Measurements from ENCODE around the gene RFESD.

The RFESD gene

DNA sequence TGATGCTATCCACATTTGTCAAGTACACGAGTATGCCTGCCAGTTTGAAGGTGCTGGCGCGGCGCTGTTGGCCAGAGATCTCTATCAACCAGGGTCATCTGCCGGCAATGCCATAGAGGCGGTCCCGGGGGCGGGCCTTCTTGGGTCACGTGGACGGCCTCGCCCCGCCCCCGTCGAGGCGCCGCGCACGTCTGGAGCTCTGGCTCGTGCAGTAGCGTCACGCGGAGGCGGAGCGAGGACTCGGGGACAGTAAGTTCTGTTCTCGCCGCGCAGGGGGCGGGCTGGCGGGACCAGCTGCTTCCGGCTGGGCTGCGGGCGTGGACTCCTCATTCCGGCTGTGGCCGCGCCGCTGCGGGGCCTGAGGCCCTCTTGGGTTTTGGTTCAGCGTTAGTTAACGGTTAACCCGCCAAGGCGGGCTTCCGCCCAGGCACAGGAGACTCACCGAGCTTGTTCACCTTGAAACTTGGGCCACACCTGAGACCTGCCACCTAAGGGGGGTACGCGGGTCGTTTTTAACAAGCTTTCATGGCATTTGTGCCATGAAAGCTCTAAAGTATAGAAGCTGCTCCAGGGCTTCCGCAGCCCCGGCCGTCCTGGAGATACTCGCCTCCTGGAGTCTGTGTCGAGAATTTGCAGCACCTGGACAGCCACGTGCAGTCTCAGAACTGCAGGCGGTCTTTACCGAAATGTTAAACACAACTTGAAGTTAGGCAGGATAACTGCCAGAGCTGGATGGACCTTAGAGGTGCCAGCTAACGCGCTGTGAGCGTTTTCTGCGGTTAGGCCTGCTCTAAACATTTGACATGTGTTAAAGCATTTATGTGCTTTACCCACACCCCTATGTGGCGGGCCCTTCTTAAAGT lies at the start of gene RFESD:
Gene RFESD, plus strand, starts transcription at position 209 of the 863 bp plus-strand sequence. CDS start 5,495 bp downstream, outside the sequence.
- peak; percentile 100 for DNase-seq

DNA sequence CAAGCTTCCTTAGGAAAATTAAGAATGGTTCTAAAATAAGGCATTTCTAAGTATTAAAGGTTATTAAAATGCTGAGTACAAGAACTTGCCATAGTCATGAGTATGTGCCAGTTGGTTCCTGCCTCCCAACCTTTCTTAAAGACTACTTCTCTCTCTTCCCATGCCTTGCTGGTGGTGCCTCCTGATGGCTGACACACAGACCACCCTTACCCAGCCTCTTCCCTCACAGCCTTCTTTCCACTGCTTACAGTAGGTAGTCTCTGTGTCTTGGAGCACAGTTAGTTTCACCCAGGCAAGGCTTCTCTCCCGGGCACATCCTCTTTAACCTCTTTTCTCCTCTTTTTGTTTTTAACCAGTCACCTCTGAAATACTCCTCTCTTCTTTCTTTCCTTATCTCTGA lies 47.3 kb upstream of the RFESD start:
- DNase-seq = no peak

DNA sequence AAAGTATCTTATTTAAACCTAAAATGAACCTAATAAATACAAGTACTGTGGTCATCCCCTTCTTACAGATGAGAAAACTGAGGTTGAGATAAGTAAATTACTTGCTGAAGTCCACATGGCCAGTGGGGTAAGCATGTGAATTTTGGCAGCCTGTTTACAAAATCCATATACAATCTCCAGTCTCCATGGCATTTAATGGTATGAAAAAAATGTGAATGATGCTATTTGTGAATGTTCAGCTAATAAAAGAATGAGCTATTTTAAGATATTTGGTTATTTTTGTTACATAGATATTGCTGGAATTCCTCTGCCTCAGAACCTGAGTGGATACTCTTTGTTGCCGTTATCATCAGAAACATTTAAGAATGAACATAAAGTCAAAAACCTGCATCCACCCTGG lies 46.0 kb upstream of the RFESD start:
- no peak for DNase-seq

DNA sequence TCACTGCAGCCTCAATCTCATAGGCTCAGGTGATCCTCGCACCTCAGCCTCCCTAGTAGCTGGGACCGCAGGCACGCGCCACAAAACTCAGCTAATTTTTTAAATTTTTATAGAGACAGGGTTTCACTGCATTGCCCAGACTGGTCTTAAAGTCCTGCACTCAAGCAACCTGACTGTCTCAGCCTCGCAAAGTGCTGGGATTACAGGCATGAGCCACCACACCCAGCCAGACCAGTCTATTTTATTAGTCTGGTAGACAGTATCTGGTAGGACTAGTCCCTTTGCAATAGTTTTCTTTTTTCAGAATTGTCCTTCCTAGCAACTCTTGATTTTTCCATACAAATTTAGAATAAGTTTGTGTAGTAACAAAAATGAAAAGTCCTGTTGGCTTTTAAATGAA lies 40.8 kb upstream of the RFESD start:
- no peak for DNase-seq

DNA sequence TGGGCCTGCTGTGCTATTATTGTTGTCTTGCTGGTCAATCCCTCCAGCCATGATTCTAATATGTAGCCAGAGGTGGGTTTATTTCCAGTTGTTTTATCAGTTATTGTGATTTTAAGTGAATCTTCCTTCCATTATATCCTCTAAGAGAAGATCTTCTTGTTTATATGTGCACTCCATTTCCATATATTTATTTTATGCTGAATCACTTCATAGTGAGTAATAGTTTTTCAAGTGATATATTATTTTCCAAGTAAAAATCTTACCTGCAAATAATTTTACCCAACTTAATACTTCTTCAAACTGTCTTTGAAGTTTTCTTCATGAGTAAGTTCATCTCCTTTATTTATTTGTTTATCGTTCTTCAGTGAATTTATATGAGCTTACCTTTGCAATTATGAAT lies 40.2 kb upstream of the RFESD start:
- no peak for DNase-seq

DNA sequence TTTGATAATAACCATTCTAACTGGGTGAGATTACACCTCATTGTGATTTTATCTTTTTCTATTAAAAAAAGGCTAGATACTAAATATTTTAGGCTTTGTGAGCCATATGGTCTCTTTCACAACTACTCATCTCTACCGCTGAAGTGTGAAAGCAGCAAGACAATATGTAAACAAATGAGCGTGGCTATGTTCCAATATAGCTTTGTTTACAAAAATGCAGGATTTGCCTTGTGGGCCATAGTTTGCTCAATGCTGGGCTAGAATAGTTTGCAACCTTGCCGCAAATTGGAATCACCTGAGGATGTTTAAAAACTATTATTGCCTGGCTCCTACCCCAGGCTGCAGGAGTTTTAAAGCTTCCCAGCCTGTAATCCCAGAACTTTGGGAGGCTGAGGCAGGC lies 36.9 kb upstream of the RFESD start:
- peak; percentile 24 for DNase-seq

DNA sequence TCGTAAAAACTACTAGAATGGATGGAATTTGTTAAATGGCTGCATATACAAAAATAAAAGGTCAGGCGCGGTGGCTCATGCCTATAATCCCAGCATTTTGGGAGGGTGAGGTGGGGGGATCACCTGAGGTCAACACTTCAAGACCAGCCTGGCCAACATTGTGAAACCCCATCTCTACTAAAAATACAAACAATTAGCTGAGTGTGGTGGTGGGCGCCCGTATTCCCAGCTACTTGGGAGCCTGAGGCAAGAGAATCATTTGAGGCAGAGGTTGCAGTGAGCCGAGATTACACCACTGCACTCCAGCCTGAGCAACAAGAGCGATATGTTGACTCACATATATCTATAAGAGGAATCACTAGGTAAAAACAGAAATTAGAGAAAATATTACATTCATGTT lies 36.0 kb upstream of the RFESD start:
- DNase-seq = no peak

DNA sequence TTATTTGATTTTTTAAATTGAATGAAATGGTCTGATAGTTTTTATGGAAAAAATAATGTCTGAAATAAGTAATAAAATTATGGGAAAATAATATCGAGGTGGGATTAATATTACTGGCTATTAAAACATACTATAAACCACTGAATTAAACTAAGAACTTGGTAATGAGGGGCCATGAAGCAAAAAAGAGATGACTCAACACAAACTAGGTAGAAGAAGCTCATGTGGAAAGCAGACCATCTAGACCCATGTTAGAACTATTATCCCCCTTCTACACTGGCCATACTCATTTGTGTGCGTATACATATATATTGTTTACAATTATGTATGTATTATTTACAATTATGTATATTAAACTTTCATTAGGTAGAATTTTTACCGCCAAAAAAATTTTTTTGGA lies 35.2 kb upstream of the RFESD start:
- DNase-seq = no peak

DNA sequence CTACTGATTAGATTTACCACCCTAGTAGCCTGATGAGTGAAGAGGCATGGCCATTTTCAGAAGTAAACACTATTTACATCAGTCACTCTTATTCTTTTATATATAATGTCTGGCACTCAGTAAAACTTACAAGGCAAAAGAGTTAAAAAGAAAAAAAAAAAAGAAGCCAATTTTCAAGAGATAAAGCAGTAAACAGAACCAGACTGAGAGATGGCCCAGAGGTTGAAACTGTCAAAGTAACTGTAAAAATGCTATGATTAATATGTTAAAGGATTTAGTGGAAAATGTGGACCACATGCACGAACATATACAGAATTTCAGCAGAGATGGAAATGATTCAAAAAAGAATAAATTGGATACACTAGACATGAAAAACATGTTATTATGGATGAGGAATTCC lies 33.1 kb upstream of the RFESD start:
- DNase-seq = no peak

DNA sequence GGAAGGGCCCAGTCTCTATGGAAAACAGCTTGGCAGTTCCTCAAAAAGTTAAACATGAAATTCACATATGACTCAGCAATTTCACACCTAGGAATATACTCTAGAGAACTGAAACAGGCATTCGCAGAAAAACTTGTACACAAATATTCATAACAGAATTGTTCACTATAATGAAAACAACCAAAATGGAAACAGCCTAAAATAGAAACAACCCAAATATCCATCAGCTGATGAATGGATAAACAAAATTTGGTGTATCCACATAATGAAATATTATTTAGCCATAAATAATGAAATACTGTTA lies 31.5 kb upstream of the RFESD start:
- no peak for DNase-seq

DNA sequence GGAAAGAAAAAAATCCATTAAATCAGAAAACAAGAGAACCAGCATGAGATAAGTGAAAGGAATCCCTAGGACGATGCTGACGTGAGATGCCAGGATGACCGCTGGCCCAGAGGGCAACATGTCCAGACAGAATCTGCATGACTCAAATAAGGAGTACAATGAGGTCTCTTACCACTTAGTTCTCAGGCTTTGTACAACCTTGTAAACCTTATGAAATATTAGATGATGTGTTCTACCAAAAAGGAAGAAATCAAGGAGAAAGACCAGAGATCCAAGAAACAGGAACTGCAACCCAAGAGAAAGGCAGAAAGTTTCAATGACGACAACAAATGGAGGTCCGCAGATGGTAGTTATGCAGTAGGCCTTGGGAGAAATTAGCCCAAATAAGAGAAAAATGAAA lies 29.5 kb upstream of the RFESD start:
- DNase-seq = no peak

DNA sequence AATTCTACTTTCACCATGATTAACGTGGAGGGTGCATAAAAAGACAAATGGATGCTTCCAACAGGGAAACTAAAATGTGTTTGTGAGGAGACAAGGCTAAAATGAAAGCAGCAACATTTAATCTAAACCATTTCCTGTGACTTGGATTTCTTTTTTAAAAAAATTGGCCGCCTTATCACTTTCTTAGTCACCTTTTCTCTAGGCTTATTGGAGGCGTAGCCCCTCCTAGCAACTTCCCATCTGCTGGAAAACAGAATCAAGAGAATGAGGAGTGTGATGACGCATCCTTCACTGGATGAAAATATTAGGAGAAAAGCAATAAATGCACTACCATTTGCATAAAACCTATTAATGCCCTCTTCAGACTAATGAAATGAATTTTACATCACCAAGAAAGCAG lies 27.5 kb upstream of the RFESD start:
- DNase-seq = no peak

DNA sequence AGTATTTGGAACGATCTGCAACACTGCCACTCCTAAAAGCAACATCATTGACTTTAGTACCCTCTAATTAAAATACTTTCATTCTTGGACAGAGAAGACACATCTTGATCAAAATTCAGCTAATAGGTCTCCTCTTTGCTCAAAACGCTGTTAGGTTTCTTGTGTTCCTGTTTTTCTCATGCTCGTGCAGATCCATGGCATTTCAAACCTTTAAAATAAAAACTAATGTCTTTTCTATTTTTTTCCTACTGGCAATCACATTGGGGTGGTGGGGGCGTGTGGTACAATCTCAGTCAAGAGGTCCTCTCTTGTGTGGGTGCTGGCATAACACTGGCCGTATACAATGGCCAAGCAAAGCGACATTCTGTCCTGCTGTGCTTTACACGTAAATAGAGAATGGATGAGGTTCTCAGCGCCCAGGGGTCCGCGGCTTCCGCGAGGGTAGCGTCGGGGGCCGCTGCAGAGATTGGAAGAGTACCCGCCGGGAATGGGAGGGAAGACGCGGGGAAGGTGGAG lies 27.0 kb upstream of the RFESD start:
- peak; percentile 81 for DNase-seq

DNA sequence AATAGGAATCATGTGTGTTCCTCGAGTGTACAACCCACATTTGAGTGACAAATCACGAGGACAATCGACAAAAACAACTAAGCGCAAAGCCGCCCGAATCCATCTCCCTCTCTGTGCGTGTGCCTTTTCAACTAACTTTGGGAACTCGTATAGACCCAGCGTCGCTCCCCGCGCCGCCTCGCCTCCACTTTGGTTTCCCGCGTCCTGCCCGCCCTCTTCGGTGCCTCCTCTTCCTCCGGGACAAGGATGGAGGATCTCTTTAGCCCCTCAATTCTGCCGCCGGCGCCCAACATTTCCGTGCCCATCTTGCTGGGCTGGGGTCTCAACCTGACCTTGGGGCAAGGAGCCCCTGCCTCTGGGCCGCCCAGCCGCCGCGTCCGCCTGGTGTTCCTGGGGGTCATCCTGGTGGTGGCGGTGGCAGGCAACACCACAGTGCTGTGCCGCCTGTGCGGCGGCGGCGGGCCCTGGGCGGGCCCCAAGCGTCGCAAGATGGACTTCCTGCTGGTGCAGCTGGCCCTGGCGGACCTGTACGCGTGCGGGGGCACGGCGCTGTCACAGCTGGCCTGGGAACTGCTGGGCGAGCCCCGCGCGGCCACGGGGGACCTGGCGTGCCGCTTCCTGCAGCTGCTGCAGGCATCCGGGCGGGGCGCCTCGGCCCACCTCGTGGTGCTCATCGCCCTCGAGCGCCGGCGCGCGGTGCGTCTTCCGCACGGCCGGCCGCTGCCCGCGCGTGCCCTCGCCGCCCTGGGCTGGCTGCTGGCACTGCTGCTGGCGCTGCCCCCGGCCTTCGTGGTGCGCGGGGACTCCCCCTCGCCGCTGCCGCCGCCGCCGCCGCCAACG lies 26.3 kb upstream of the RFESD start, which contains the start of gene GPR150:
Gene GPR150, plus strand, starts transcription at position 58 of the 840 bp plus-strand sequence. Its CDS starts 189 bp downstream, at position 247.
- peak; percentile 90 for DNase-seq

DNA sequence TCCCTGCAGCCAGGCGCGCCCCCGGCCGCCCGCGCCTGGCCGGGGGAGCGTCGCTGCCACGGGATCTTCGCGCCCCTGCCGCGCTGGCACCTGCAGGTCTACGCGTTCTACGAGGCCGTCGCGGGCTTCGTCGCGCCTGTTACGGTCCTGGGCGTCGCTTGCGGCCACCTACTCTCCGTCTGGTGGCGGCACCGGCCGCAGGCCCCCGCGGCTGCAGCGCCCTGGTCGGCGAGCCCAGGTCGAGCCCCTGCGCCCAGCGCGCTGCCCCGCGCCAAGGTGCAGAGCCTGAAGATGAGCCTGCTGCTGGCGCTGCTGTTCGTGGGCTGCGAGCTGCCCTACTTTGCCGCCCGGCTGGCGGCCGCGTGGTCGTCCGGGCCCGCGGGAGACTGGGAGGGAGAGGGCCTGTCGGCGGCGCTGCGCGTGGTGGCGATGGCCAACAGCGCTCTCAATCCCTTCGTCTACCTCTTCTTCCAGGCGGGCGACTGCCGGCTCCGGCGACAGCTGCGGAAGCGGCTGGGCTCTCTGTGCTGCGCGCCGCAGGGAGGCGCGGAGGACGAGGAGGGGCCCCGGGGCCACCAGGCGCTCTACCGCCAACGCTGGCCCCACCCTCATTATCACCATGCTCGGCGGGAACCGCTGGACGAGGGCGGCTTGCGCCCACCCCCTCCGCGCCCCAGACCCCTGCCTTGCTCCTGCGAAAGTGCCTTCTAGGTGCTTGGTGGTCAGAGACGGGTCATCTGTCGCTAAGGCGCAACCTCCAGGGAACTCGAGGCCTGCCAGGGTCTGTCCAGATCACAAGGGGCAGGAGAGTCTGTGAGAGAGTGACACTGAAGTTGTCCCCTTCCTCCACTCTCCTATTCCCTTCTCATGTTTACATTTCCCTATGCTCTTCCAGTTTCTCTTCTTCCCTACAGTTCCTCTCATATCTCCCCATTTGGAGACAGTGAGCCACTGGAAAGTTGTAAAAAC lies 25.4 kb upstream of the RFESD start:
- peak; percentile 90 for DNase-seq

DNA sequence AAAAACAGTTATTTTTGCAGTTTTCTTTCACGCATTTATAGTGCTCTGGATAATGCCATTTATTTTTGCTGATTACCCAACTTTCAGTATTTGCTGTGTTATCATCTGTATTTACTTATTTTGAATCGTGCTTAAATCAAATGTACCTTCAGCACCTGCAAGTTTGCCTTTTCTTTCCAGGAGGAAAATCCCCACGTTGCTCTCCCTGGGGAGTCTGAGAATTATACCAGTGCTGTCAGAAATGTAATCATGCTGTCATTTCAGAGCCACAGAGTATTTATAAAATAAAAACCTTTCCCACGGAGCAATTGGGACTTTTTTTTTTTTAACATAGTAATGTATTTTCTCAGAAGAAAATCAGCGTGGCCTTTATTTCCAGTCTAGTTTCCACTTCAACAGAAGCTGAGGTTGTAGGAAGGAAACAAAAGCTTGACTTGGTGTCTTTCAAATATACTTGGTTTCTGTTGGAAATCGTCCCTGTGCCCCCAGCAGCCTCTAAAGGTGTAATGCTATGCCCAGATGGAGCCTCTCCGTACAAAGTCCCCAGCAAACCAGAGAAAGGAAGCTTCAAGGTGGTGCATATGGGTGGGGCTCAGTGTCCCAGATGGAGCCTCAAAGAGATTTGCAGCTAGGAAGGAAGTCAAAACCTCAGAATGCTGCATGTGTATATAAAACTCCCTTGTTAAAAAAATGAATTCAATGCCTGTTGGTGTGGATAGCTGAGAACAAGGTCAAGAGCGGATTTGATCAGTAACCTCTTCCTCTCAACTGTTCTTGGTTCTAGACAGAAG lies 24.5 kb upstream of the RFESD start:
- DNase-seq = peak; percentile 57

DNA sequence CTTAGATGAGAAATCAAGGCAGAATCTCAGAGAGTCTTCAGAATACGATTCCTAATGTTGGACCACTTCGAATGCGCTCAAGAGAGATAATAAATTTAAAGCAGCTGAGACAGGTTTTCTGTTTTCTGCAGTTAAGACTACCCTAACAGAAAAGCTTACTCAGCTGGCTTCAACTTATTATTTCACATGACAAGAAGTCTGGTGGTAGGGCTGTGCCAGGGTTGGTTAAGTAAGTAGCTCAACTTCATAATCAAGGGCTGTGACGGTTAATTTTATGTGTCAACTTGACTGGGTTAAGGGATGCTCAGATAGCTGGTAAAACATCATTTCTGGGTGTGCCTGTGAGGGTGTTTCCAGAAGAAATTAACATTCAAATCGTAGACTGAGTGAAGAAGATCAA lies 22.9 kb upstream of the RFESD start:
- DNase-seq = no peak

DNA sequence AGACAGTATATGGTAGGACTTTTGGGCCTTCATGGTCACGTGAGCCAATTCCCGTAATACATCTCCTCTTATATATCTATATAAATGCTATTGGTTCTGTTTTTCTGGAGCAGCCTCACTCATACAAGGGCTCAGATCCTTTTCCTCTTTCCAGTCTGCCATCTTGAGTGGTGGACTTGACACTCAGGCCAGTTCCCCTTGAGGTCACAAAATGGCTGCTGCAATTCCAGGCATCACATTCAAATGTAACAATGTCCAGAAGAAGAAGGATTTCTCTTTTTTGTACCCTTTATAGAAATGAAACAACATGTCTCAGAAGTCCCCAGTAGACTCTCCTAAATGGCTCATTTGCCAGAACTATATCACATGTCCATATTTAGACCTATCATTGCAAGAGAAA lies 22.2 kb upstream of the RFESD start:
- DNase-seq = no peak

DNA sequence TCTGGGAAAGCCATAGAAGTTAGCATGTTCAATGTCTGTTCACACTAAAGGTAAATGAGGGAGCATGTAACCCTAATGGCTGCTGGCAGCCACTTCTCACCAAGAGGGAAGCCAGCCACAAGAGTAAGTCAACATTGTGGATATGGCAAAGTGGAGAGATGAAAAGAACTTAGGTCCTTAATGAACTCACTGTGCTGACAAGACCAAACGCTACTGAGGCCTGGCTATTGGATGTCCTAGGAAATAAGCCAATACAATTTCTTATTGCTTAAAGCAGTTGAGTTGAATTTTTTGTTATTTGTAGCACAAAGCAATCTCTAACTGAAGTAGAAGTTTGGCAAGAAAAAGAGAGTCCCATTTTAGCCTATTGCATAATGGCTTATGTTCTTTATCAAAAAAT lies 19.9 kb upstream of the RFESD start:
- DNase-seq = no peak

DNA sequence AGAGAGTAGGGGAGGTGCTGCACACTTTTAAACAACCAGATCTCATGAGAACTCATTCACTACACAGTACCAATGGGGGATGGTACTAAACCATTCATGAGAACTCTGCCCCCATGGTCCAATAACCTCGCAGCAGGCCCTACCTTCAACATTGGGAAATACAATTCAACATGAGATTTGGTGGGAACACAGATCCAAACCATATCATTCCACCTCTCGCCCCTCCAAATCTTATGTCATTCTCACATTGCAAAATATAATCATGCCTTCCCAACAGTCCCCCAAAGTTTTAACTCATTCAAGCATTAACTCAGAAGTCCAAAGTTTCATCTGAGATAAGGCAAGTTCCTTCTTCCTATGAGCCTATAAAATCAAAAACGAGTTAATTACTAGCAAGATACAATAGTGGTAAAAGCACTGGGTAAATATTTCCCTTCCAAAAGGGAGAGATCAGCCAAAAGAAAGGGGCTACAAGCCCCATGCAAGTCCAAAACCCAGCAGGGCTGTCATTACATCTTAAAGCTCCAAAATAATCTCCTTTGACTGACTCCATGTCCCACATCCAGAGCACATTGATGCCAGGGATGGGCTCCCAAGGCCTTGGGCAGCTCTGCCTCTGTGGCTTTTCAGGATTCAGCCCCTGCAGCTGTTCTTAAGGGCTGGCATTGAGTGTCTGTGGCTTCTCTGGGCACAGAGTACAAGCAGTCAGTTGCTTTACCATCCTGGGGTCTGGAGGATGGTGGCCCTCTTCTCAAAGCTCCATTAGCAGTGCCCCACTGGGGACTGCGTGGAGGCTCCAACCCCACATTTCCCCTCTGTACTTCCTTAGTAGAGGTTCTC lies 18.4 kb upstream of the RFESD start:
- DNase-seq = no peak

DNA sequence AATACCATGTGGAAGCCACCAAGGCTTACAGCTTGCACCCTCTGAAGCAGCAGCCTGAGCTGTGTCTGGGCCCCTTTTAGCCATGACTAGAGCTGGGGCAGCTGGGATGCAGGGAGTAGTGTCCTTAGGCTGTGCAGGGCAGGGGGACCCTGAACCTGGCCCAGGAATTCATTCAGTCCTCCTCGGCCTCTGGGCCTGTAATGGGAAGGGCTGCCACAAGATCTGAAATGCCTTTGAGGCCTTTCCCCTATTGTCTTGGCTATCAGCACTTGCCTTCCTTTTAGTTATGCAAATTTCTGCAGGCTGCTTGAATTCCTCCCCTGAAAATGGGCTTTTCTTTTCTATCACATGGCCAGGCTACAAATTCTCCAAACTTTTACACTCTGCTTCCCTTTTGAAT lies 17.6 kb upstream of the RFESD start:
- DNase-seq = no peak
